A549 (cell line): ENCODE results near the gene TMEM171. TPM values are rescaled to one million over a fixed set of nuclear protein-coding genes. Genes with fewer than 3 reads are reported as not detected.

ENCODE experiments used
- ATAC-seq, 2 experiments: fragments of 200-7000 bp in 1 of 2; fragments of >200 bp in 1 of 2; cut with Nextera tagmentation in 1 of 2; cut with Tn5 transposase in 1 of 2; 3 replicates each; pipeline versions ENCODE4 v1.8.0 to v1.9.1; 2018 to 2020; ENCODE audit warnings: mild to moderate bottlenecking in 1 of 2, moderate library complexity in 1 of 2
- CTCF ChIA-PET: fragments of 300-600 bp; sonication (Branson Sonifier 250); formaldehyde crosslinking; extraction: SDS; loops from one replicate; lab custom pipeline; 2021; ENCODE audit warnings: antibody characterized with exemption, inconsistent platforms; lab: Yijun Ruan, JAX
- POLR2A ChIA-PET: fragments of 350-600 bp; formaldehyde crosslinking; extraction: SDS; loops from one replicate; lab custom pipeline; 2021; ENCODE audit warnings: antibody characterized with exemption, inconsistent platforms; lab: Yijun Ruan, JAX
- DNase-seq, 2 experiments: peaks; one replicate each; pipeline versions ENCODE4 v3.0.0 to v3.0.0-alpha.2; 2011 to 2016; ENCODE audit warnings: low read depth in 1 of 2, low spot score in 1 of 2
- FAIRE-seq: peaks from 2 replicates; lab custom pipeline; 2011; peaks lifted over from hg19 to GRCh38; lab: Jason Lieb, UNC
- H3K27ac ChIP-seq, 2 experiments: fragments of >200 bp; sonication (Bioruptor Twin); formaldehyde crosslinking; 3 replicates each; pipeline ENCODE4 v1.5.1; 2016 to 2017
- H3K4me1 ChIP-seq: fragments of >200 bp; sonication (Bioruptor Twin); formaldehyde crosslinking; 3 replicates; pipeline ENCODE4 v1.6.1; 2016
- H3K4me2 ChIP-seq: fragments of >200 bp; sonication (Bioruptor Twin); formaldehyde crosslinking; 3 replicates; pipeline ENCODE4 v1.6.1; 2016
- H3K4me3 ChIP-seq: fragments of >200 bp; sonication (Bioruptor Twin); formaldehyde crosslinking; 3 replicates; pipeline ENCODE4 v1.5.1; 2016
- H3K9me3 ChIP-seq: fragments of >200 bp; sonication (Bioruptor Twin); formaldehyde crosslinking; 3 replicates; pipeline ENCODE4 v1.6.1; 2016
- ATOH8 ChIP-seq: fragments of 250-450 bp; sonication (Bioruptor Pico); IDR thresholded peaks from 2 replicates; pipeline ENCODE4 v1.5.0; 2020; ENCODE audit warnings: low read depth, mild to moderate bottlenecking, moderate library complexity
- BHLHE40 ChIP-seq: IDR thresholded peaks from 2 replicates; pipeline ENCODE4 v1.6.1; 2012; ENCODE audit warnings: low read depth, low read length, inconsistent platforms
- CEBPB ChIP-seq, 2 experiments: fragments of >200 bp in 1 of 2; sonication (Bioruptor Twin) in 1 of 2; formaldehyde crosslinking in 1 of 2; IDR thresholded peaks; 2 replicates each; pipeline ENCODE4 v1.6.1; 2012 to 2016
- EHF ChIP-seq: fragments of 250-450 bp; sonication (Bioruptor Pico); IDR thresholded peaks from 2 replicates; pipeline ENCODE4 v1.5.0; 2020; ENCODE audit warnings: mild to moderate bottlenecking
- ELK1 ChIP-seq: fragments of 150-350 bp; IDR thresholded peaks from 2 replicates; pipeline ENCODE4 v1.6.1; 2014; ENCODE audit warnings: low read depth, mild to moderate bottlenecking, low read length
- FOSB ChIP-seq: fragments of 250-450 bp; sonication (Bioruptor Pico); IDR thresholded peaks from 2 replicates; pipeline ENCODE4 v1.5.0; 2020; ENCODE audit warnings: mild to moderate bottlenecking, moderate library complexity
- HDAC2 ChIP-seq: fragments of 200-600 bp; sonication (generic); IDR thresholded peaks from 2 replicates; pipeline ENCODE4 v1.6.1; 2016
- HEYL ChIP-seq: fragments of 250-450 bp; sonication (Bioruptor Pico); IDR thresholded peaks from 2 replicates; pipeline ENCODE4 v1.8.0; 2021; ENCODE audit warnings: mild to moderate bottlenecking, moderate library complexity
- JUN ChIP-seq, 2 experiments: fragments of >200 bp; sonication (Bioruptor Twin); formaldehyde crosslinking; IDR thresholded peaks; 2 replicates in 1 of 2; 3 replicates in 1 of 2; pipeline ENCODE4 v1.6.1; 2016 to 2017
- KDM5A ChIP-seq: fragments of 200-600 bp; sonication (generic); IDR thresholded peaks from 2 replicates; pipeline ENCODE4 v1.6.1; 2016; ENCODE audit warnings: antibody characterized with exemption, mild to moderate bottlenecking
- MAZ ChIP-seq: fragments of 150-350 bp; IDR thresholded peaks from 2 replicates; pipeline ENCODE4 v1.6.1; 2014; ENCODE audit warnings: antibody characterized with exemption, low read depth, low read length, borderline replicate concordance
- MYC ChIP-seq: IDR thresholded peaks from 2 replicates; pipeline ENCODE4 v1.6.1; 2012; ENCODE audit warnings: mild to moderate bottlenecking, inconsistent platforms, low read length, improper control_type of control experiment, borderline replicate concordance
- NFE2L2 ChIP-seq: fragments of 150-350 bp; conservative IDR thresholded peaks from 2 replicates; pipeline ENCODE4 v1.6.1; 2014; ENCODE audit warnings: low read length
- NR3C1 ChIP-seq: fragments of >200 bp; sonication (Bioruptor Twin); formaldehyde crosslinking; IDR thresholded peaks from 3 replicates; pipeline ENCODE4 v1.6.1; 2017
- POLR2A ChIP-seq: IDR thresholded peaks from 2 replicates; pipeline ENCODE4 v1.6.1; 2012; ENCODE audit warnings: mild to moderate bottlenecking, low read length
- RCOR1 ChIP-seq: fragments of 150-350 bp; IDR thresholded peaks from 2 replicates; pipeline ENCODE4 v1.6.1; 2014; ENCODE audit warnings: antibody characterized with exemption, low read length, low read depth
- RNF2 ChIP-seq: fragments of 200-600 bp; sonication (generic); IDR thresholded peaks from 2 replicates; pipeline ENCODE4 v1.6.1; 2016; ENCODE audit warnings: low read depth, mild to moderate bottlenecking, antibody characterized with exemption, moderate library complexity, borderline replicate concordance
- SMC3 ChIP-seq: fragments of >200 bp; sonication (Bioruptor Twin); formaldehyde crosslinking; IDR thresholded peaks from 3 replicates; pipeline ENCODE4 v1.6.1; 2018; ENCODE audit warnings: inconsistent platforms
- SREBF2 ChIP-seq: fragments of 450-650 bp; IDR thresholded peaks from 2 replicates; pipeline ENCODE4 v1.6.1; 2014; ENCODE audit warnings: mild to moderate bottlenecking, moderate library complexity
- ZC3H11A ChIP-seq: fragments of 450-650 bp; IDR thresholded peaks from 2 replicates; pipeline ENCODE4 v1.6.1; 2014; ENCODE audit warnings: antibody characterized with exemption, mild to moderate bottlenecking
- ZSCAN20 ChIP-seq: fragments of 250-450 bp; sonication (Bioruptor Pico); IDR thresholded peaks from 2 replicates; pipeline ENCODE4 v1.8.0; 2022; ENCODE audit warnings: mild to moderate bottlenecking, moderate library complexity
- WGBS: methylation state at CpG from one replicate; pipeline ENCODE4 v1.1.6; 2017; ENCODE audit errors: missing lambda C conversion rate; 5-methylcytosine and 5-hydroxymethylcytosine counted together
- polyA plus RNA-seq, 4 experiments: library from polyadenylated mRNA; depleted of rRNA in 3 of 4; stranded (reverse); fragments of >200 nt; fragmentation: RNase III in 1 of 4; extraction: RNeasy Plus Mini Kit Qiagen cat#74134 plus additional on column Dnase treatment in 1 of 4; gene quantifications; 2 replicates in 3 of 4; 3 replicates in 1 of 4; pipeline ENCODE4 v1.2.3, GENCODE V29; 2011 to 2017
- TF ChIP-seq, protein P1 (sequence below): fragments of >200 bp; sonication (Bioruptor Twin); formaldehyde crosslinking; IDR thresholded peaks from 2 replicates; pipeline ENCODE4 v1.6.1; 2016

TMEM171 gene
- polyA plus RNA-seq, 2 of the 4 experiments (the other 2 are of a cell fraction): 1.5 to 6.7 TPM

DNA sequence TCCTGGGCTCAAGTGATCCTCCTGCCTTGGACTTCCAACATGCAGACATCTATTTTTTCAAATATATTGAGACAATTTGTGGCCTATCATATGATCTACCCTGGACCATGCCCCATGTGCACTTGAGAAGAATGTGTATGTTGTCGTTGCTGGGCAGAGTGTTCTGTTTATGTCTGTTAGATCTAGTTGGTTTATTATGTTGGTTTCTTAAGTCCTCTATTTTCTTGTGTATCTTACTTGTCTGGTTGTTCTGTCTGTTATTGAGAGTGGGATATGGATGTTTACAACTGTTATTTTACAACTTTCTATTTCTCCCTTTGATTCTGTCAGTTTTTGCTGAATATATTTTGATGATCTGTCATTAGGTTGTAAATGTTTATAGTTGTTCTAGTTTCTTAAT, 10.2 kb upstream of the TMEM171 start:
- CTCF ChIA-PET: interaction anchor here (0.6 to 1.5 kb wide), 4 partner anchors 53 to 341 kb away, joined by 3 to 4 read pairs (median 4); no protein-coding TSS in a partner anchor
- ATAC-seq (no peak), FAIRE-seq (no peak), DNase-seq (no peak)
- peaks cover 14% of the 10 kb centered on the region; the same call in 2 of the 3 replicates for H3K9me3 ChIP-seq
- peaks cover 8% of the 10 kb centered on the region for H3K4me1 ChIP-seq
- no peak overlapping the region for H3K4me2 ChIP-seq
- POLR2A ChIA-PET: no interaction called here
- no peak overlapping the region for H3K4me3 ChIP-seq
- no peak overlapping the region for H3K27ac ChIP-seq
- 24% methylated on average over 1 of the region's 1 CpG for WGBS
- no peak for TF ChIP-seq SMC3

GRCh38 chr5:73111536-73111935, 8.8 kb upstream of the TMEM171 start:
- 70% methylated on average over 1 of the region's 1 CpG for WGBS
- Histone ChIP-seq H3K4me1 (peaks cover 21% of the 10 kb centered on the region), H3K4me2 (no peak overlapping the region), H3K9me3 (peaks cover 14% of the 10 kb centered on the region; the same call in 2 of the 3 replicates), H3K27ac (no peak overlapping the region), H3K4me3 (no peak overlapping the region)
- ChIA-PET CTCF (interaction anchor here (0.7 to 1.5 kb wide), 4 partner anchors 15 to 105 kb away, joined by 3 to 4 read pairs (median 4); no protein-coding TSS in a partner anchor), POLR2A (no interaction called here)
- no peak for TF ChIP-seq ZC3H11A
- FAIRE-seq: no peak
- no peak for DNase-seq
- no peak for ATAC-seq

DNA sequence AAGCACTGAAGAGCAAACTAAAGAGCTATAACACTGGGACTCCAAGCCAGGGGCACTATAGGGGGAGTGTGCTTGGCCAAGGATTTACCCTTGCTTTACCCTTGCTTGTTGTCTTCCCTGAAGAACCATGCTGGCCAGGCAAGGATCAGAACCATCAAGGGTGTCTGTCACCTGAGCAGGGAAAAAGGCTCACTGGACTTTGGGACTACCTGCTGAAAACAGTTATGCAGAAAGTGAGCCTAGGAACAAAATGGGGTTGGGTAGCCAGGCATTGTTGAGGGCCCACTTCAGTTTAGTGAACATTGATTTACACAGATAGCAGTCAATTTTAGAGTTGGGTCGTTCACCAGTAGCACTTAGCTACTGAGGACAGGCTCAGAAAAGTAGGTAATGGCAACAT, 8.0 kb upstream of the TMEM171 start:
- no peak overlapping the region for H3K4me3 ChIP-seq
- ChIA-PET CTCF (interaction anchor here (1.2 to 1.5 kb wide), 3 partner anchors 14 to 104 kb away, joined by 3 to 4 read pairs (median 4); no protein-coding TSS in a partner anchor), POLR2A (no interaction called here)
- H3K4me2 ChIP-seq: no peak overlapping the region
- DNase-seq (no peak), FAIRE-seq (no peak), ATAC-seq (no peak)
- peaks cover 21% of the 10 kb centered on the region for H3K4me1 ChIP-seq
- TF ChIP-seq EHF (CRISPR knock-in tag) (no peak), MYC (no peak), ATOH8 (CRISPR knock-in tag) (no peak), SREBF2 (no peak), MAZ (no peak), CEBPB (IDR thresholded peaks at IDR 0.05) (no peak), POLR2A (no peak), HDAC2 (no peak)
- no peak overlapping the region for H3K27ac ChIP-seq
- WGBS: 14% methylated on average over 1 of the region's 1 CpG
- peaks cover 11% of the 10 kb centered on the region; the same call in 2 of the 3 replicates for H3K9me3 ChIP-seq

DNA sequence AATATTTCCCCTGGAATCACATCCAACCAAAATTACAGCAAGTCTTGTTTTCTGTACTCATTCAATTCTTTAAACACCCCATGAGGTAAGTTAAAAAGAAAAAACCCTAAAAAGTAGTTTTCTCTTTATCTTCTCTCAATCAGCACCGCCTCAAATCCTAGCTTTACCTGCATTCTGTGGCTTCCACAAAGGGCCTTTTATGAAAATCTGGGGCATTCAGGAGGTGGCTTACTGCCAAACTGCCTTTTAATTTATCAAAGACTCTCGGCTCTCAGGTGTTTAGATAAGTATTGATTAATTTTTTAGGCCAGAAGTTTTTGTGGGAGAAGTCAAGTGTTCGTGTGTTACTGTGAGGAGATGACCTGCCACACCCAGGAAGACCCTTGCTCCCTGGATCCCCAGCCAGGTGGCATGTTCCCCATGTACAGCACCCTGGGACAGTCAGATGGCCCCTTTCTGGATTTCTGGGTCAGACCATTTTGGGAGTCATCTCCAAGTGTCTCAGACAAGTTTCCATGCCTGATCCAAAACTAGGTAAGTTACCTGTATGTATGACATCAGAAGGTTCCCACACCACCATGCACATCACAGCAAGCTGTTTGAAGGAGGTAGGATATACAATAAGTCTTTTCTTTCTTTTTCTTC, 6.2 kb upstream of the TMEM171 start:
- POLR2A ChIA-PET: no interaction called here
- CTCF ChIA-PET: interaction anchor here (0.8 to 3.1 kb wide), 5 partner anchors 11 to 339 kb away, joined by 3 to 10 read pairs (median 5); no protein-coding TSS in a partner anchor
- no peak for DNase-seq
- H3K4me2 ChIP-seq: no peak overlapping the region
- no peak for FAIRE-seq
- TF ChIP-seq, protein P1, sequence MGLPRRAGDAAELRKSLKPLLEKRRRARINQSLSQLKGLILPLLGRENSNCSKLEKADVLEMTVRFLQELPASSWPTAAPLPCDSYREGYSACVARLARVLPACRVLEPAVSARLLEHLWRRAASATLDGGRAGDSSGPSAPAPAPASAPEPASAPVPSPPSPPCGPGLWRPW: no peak
- TF ChIP-seq ELK1 (no peak), HEYL (no peak), ZSCAN20 (CRISPR knock-in tag) (no peak), NR3C1 (no peak), FOSB (CRISPR knock-in tag) (no peak), KDM5A (no peak), RNF2 (no peak), RCOR1 (no peak), NFE2L2 (no peak), JUN (IDR thresholded peaks at IDR 0.05) (no peak), SREBF2 (no peak), ATOH8 (CRISPR knock-in tag) (no peak), BHLHE40 (no peak)
- H3K4me3 ChIP-seq: no peak overlapping the region
- no peak overlapping the region for H3K27ac ChIP-seq
- WGBS: 64% methylated on average over 3 of the region's 3 CpGs
- no peaks in the 10 kb centered on the region for H3K9me3 ChIP-seq
- ATAC-seq: no peak
- H3K4me1 ChIP-seq: peaks cover 21% of the 10 kb centered on the region
